GM12892 (cell line): ENCODE data around the gene NCOR2.

Source experiments
- POLR2A ChIP-seq: IDR thresholded peaks from 2 replicates; pipeline ENCODE4 v1.6.1; 2011; ENCODE audit warnings: low read depth, low read length, control low read depth
- POLR2AphosphoS5 ChIP-seq: IDR thresholded peaks from 2 replicates; pipeline ENCODE4 v1.6.1; 2011; ENCODE audit warnings: low read depth, low read length, control low read depth

GRCh38 chr12:124593851-124594401, 26.5 kb upstream of the NCOR2 start:
- TF ChIP-seq POLR2A (no peak), POLR2AphosphoS5 (no peak)
